ENCODE results near the gene SDCBP2. TPM values are rescaled to one million over a fixed set of nuclear protein-coding genes. Genes with fewer than 3 reads are reported as not detected.
"Not testable (repeated sequence)": the region's sequence is repeated elsewhere in the genome, so short reads cannot be mapped to it uniquely, and the experiment has no call there.

Gene SDCBP2
- total RNA-seq, 3 donors from 2014 or later: 1.9 to 3.2 (median 2.2) TPM

- H3K4me3 Mint-ChIP-seq: no peak overlapping the region
These were observed 41.0 kb upstream of the SDCBP2 start for GRCh38 chr20:1369970-1370369.

GRCh38 chr20:1368448-1369199 lies 39.7 kb upstream of the SDCBP2 start:
- no peak overlapping the region for H3K4me3 Mint-ChIP-seq
- H3K4me1 Mint-ChIP-seq (ENCODE audit: low read depth): peaks cover 25% of the 10 kb centered on the region

More at GRCh38 chr20:1369970-1370369, 41.0 kb upstream of the SDCBP2 start:
- ATAC-seq (no peak), DNase-seq (no peak)
- Mint-ChIP-seq H3K4me1 (ENCODE audit: low read depth) (peaks cover 15% of the 10 kb centered on the region), H3K9me3 (no peaks in the 10 kb centered on the region), H3K27me3 (ENCODE audit: low read depth) (no peaks in the 10 kb centered on the region), H3K36me3 (ENCODE audit: insufficient read depth) (peaks cover 39% of the 10 kb centered on the region)

GRCh38 chr20:1367479-1367878 lies 38.5 kb upstream of the SDCBP2 start:
- H3K9me3 Mint-ChIP-seq: no peaks in the 10 kb centered on the region
- ATAC-seq: no peak
- H3K4me3 Mint-ChIP-seq: no peak overlapping the region
- peaks cover 35% of the 10 kb centered on the region for H3K4me1 Mint-ChIP-seq (ENCODE audit: low read depth)
- no peak for DNase-seq
- H3K27me3 Mint-ChIP-seq (ENCODE audit: low read depth): no peaks in the 10 kb centered on the region
- peaks cover 43% of the 10 kb centered on the region for H3K36me3 Mint-ChIP-seq (ENCODE audit: insufficient read depth)

More at GRCh38 chr20:1368448-1369199, 39.7 kb upstream of the SDCBP2 start:
- no peak for ATAC-seq
- no peaks in the 10 kb centered on the region for H3K9me3 Mint-ChIP-seq
- H3K36me3 Mint-ChIP-seq (ENCODE audit: insufficient read depth): peaks cover 39% of the 10 kb centered on the region
- DNase-seq: no peak
- H3K27me3 Mint-ChIP-seq (ENCODE audit: low read depth): no peaks in the 10 kb centered on the region

GRCh38 chr20:1364106-1364505 lies 35.2 kb upstream of the SDCBP2 start:
- Mint-ChIP-seq H3K4me1 (ENCODE audit: low read depth) (peaks cover 57% of the 10 kb centered on the region), H3K27me3 (ENCODE audit: low read depth) (no peaks in the 10 kb centered on the region), H3K4me3 (no peak overlapping the region), H3K36me3 (ENCODE audit: insufficient read depth) (peaks cover 55% of the 10 kb centered on the region), H3K9me3 (no peaks in the 10 kb centered on the region)
- DNase-seq (peak; percentile 16), ATAC-seq (peak in 1 of 2 donors; percentile 23)

GRCh38 chr20:1363522-1363921 lies 34.6 kb upstream of the SDCBP2 start:
- Mint-ChIP-seq H3K9me3 (no peaks in the 10 kb centered on the region), H3K36me3 (ENCODE audit: insufficient read depth) (peaks cover 57% of the 10 kb centered on the region), H3K27me3 (ENCODE audit: low read depth) (no peaks in the 10 kb centered on the region), H3K4me3 (no peak overlapping the region), H3K4me1 (ENCODE audit: low read depth) (peaks cover 63% of the 10 kb centered on the region)
- no peak for DNase-seq
- no peak for ATAC-seq

GRCh38 chr20:1362484-1362883 lies 33.5 kb upstream of the SDCBP2 start:
- no peak for ATAC-seq
- no peaks in the 10 kb centered on the region for H3K9me3 Mint-ChIP-seq
- no peak for DNase-seq
- no peaks in the 10 kb centered on the region for H3K27me3 Mint-ChIP-seq (ENCODE audit: low read depth)
- H3K36me3 Mint-ChIP-seq (ENCODE audit: insufficient read depth): peaks cover 55% of the 10 kb centered on the region
- peaks cover 73% of the 10 kb centered on the region for H3K4me1 Mint-ChIP-seq (ENCODE audit: low read depth)
- no peak overlapping the region for H3K4me3 Mint-ChIP-seq

GRCh38 chr20:1360094-1360846 lies 31.3 kb upstream of the SDCBP2 start:
- H3K36me3 Mint-ChIP-seq (ENCODE audit: insufficient read depth): peaks cover 54% of the 10 kb centered on the region
- H3K27me3 Mint-ChIP-seq (ENCODE audit: low read depth): no peaks in the 10 kb centered on the region
- peaks cover 71% of the 10 kb centered on the region for H3K4me1 Mint-ChIP-seq (ENCODE audit: low read depth)
- DNase-seq (no peak), ATAC-seq (no peak)
- no peaks in the 10 kb centered on the region for H3K9me3 Mint-ChIP-seq
- H3K4me3 Mint-ChIP-seq: no peak overlapping the region

- ATAC-seq (peak; percentile 97), DNase-seq (no peak)
- H3K4me1 Mint-ChIP-seq (ENCODE audit: low read depth): peaks cover 50% of the 10 kb centered on the region
- H3K36me3 Mint-ChIP-seq (ENCODE audit: insufficient read depth): peaks cover 63% of the 10 kb centered on the region
- H3K27me3 Mint-ChIP-seq (ENCODE audit: low read depth): no peaks in the 10 kb centered on the region
- H3K9me3 Mint-ChIP-seq: peaks cover 4% of the 10 kb centered on the region
- H3K4me3 Mint-ChIP-seq: peak overlapping the region; percentile 31
These were observed 29.2 kb upstream of the SDCBP2 start for GRCh38 chr20:1357921-1358671.

GRCh38 chr20:1353956-1354355 lies 25.0 kb upstream of the SDCBP2 start:
- peaks cover 29% of the 10 kb centered on the region for H3K4me1 Mint-ChIP-seq (ENCODE audit: low read depth)
- peaks cover 67% of the 10 kb centered on the region for H3K36me3 Mint-ChIP-seq (ENCODE audit: insufficient read depth)
- ATAC-seq (no peak), DNase-seq (no peak)
- peaks cover 4% of the 10 kb centered on the region for H3K9me3 Mint-ChIP-seq
- no peaks in the 10 kb centered on the region for H3K27me3 Mint-ChIP-seq (ENCODE audit: low read depth)
- no peak overlapping the region for H3K4me3 Mint-ChIP-seq

- peaks cover 31% of the 10 kb centered on the region for H3K4me1 Mint-ChIP-seq (ENCODE audit: low read depth)
- no peak overlapping the region for H3K4me3 Mint-ChIP-seq
- DNase-seq (no peak), ATAC-seq (no peak)
- peaks cover 21% of the 10 kb centered on the region for H3K36me3 Mint-ChIP-seq (ENCODE audit: insufficient read depth)
- H3K9me3 Mint-ChIP-seq: peaks cover 4% of the 10 kb centered on the region
- no peaks in the 10 kb centered on the region for H3K27me3 Mint-ChIP-seq (ENCODE audit: low read depth)
These were observed 17.5 kb upstream of the SDCBP2 start for GRCh38 chr20:1346315-1346969.

GRCh38 chr20:1345756-1346093 lies 16.8 kb upstream of the SDCBP2 start:
- ATAC-seq (no peak), DNase-seq (no peak)
- no peaks in the 10 kb centered on the region for H3K27me3 Mint-ChIP-seq (ENCODE audit: low read depth)
- H3K9me3 Mint-ChIP-seq: peaks cover 4% of the 10 kb centered on the region
- H3K4me3 Mint-ChIP-seq: no peak overlapping the region
- peaks cover 15% of the 10 kb centered on the region for H3K36me3 Mint-ChIP-seq (ENCODE audit: insufficient read depth)
- peaks cover 26% of the 10 kb centered on the region for H3K4me1 Mint-ChIP-seq (ENCODE audit: low read depth)

GRCh38 chr20:1345030-1345755 lies 16.3 kb upstream of the SDCBP2 start:
- ATAC-seq (peak; percentile 30 to 41), DNase-seq (no peak)
- H3K4me1 Mint-ChIP-seq (ENCODE audit: low read depth): peaks cover 22% of the 10 kb centered on the region
- peaks cover 10% of the 10 kb centered on the region for H3K36me3 Mint-ChIP-seq (ENCODE audit: insufficient read depth)
- peaks cover 4% of the 10 kb centered on the region for H3K9me3 Mint-ChIP-seq
- H3K27me3 Mint-ChIP-seq (ENCODE audit: low read depth): no peaks in the 10 kb centered on the region
- H3K4me3 Mint-ChIP-seq: no peak overlapping the region

- not testable (repeated sequence) for H3K36me3 Mint-ChIP-seq (ENCODE audit: insufficient read depth); ATAC-seq; H3K9me3 Mint-ChIP-seq
These were observed 14.6 kb upstream of the SDCBP2 start for GRCh38 chr20:1343446-1344124.

More at GRCh38 chr20:1343446-1344124, 14.6 kb upstream of the SDCBP2 start:
- peaks cover 20% of the 10 kb centered on the region for H3K4me1 Mint-ChIP-seq (ENCODE audit: low read depth)
- H3K27me3 Mint-ChIP-seq (ENCODE audit: low read depth); H3K4me3 Mint-ChIP-seq; DNase-seq: not testable (repeated sequence)
